ENCODE results near the gene GPR137B.

GPR137B gene

DNA sequence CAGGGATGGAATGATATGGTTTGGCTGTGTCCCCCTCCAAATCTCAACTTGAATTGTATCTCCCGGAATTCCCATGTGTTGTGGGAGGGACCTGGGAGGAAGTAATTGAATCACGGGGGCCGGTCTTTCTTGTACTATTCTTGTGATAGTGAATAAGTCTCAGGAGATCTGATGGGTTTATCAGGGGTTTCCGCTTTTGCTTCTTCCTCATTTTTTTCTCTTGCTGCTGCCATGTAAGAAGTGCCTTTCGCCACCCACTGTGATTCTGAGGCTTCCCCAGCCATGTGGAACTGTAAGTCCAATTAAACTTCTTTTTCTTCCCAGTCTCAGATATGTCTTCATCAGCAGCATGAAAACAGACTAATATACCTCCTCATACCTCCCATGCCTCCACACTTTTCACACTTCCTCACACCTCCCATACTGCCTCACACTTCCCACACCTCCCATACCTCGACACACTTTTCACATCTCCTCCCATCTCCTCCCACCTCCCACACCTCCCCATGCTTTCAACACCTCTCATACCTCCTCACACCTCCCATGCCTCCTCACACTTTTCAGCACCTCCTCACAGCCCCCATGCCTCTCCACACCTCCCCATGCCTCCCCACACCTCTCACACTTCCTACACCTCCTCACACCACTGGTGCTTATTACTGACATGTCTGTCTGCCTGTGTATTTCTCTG lies 21.3 kb downstream of the GPR137B start:
- no peak for TF ChIP-seq CTCF (IDR thresholded peaks at IDR 0.05; ENCODE audit: control insufficient read depth, extremely low read depth, insufficient read depth)
- no peak for DNase-seq (ENCODE audit: low read depth)
- no peak overlapping the region for H3K4me3 ChIP-seq (ENCODE audit: low read depth, low read length)

GRCh38 chr1:236164273-236164672 lies 21.9 kb downstream of the GPR137B start:
- TF ChIP-seq CTCF (IDR thresholded peaks at IDR 0.05; ENCODE audit: control insufficient read depth, extremely low read depth, insufficient read depth), result no peak
- no peak for DNase-seq (ENCODE audit: low read depth)
- no peak overlapping the region for H3K4me3 ChIP-seq (ENCODE audit: low read depth, low read length)

GRCh38 chr1:236165238-236165981 lies 23.1 kb downstream of the GPR137B start:
- H3K4me3 ChIP-seq (ENCODE audit: low read depth, low read length), result no peak overlapping the region
- no peak for TF ChIP-seq CTCF (IDR thresholded peaks at IDR 0.05; ENCODE audit: control insufficient read depth, extremely low read depth, insufficient read depth)

GRCh38 chr1:236166041-236166440 lies 23.7 kb downstream of the GPR137B start:
- DNase-seq (ENCODE audit: low read depth), result no peak
- TF ChIP-seq CTCF (IDR thresholded peaks at IDR 0.05; ENCODE audit: control insufficient read depth, extremely low read depth, insufficient read depth), result no peak
- no peak overlapping the region for H3K4me3 ChIP-seq (ENCODE audit: low read depth, low read length)

More at GRCh38 chr1:236165238-236165981, 23.1 kb downstream of the GPR137B start:
- DNase-seq (ENCODE audit: low read depth), result no peak

DNA sequence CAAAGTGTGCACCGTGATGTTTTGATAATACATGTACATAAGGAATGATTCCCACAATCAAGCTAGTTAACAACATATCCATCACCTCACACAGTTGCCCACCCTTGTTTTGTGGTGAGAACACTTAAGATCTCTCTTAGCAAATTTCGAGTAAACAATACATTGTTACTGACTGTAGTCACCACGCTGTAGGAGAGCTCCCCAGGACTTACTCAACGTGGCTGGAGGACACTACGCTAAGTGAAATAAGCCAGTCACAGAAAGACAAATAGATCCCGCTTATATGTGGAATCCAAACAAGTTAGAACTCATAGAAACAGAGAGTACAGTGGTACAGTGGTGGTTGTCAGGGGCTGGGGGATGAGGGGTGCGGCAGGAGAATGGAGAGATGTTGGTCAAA lies 24.8 kb downstream of the GPR137B start:
- TF ChIP-seq CTCF (IDR thresholded peaks at IDR 0.05; ENCODE audit: control insufficient read depth, extremely low read depth, insufficient read depth), result no peak
- no peak for DNase-seq (ENCODE audit: low read depth)

DNA sequence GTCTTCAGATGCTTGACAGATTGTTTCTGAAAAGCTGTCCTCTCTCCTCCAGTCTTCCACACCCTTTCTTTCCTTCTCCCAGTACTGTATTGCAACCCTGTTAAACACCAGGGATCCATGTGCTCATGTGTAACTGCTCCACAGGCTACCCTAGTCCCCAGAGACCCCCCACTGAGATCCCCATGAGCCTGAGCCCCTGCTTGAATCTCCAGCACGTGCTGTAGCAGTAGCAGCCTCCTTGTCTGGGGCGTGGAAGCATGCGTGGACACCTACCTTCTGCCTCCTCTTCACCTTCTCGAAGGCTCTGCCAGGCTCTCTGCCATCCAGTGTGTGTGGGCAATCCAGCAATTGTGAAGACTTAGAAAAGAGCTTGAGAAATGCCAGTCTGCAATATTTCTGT lies 25.2 kb downstream of the GPR137B start:
- TF ChIP-seq CTCF (IDR thresholded peaks at IDR 0.05; ENCODE audit: control insufficient read depth, extremely low read depth, insufficient read depth), result no peak
- no peak overlapping the region for H3K4me3 ChIP-seq (ENCODE audit: low read depth, low read length)
- DNase-seq (ENCODE audit: low read depth), result no peak

More for the DNA sequence above, 24.8 kb downstream of the GPR137B start:
- no peak overlapping the region for H3K4me3 ChIP-seq (ENCODE audit: low read depth, low read length)
